GM11168 (cell line): Measurements from ENCODE around the gene VIL1.

Source experiments
- in situ Hi-C: fragments of 300-500 bp; cut with MboI; formaldehyde crosslinking; loops from one replicate; pipeline ENCODE4 v1.12.0; 2022; ENCODE audit warnings: low sequenced_read_pairs; ENCODE audit not compliant: unreplicated experiment

The VIL1 gene

GRCh38 chr2:218418717-218419458 is at the start of gene VIL1:
Gene VIL1, plus strand, starts transcription at chr2:218419123. Its CDS starts 4,656 bp downstream, at chr2:218423779.
- in situ Hi-C loops: no loop called here

GRCh38 chr2:218369330-218369729 is 49.6 kb upstream of the VIL1 start:
- in situ Hi-C loops: no loop called here

DNA sequence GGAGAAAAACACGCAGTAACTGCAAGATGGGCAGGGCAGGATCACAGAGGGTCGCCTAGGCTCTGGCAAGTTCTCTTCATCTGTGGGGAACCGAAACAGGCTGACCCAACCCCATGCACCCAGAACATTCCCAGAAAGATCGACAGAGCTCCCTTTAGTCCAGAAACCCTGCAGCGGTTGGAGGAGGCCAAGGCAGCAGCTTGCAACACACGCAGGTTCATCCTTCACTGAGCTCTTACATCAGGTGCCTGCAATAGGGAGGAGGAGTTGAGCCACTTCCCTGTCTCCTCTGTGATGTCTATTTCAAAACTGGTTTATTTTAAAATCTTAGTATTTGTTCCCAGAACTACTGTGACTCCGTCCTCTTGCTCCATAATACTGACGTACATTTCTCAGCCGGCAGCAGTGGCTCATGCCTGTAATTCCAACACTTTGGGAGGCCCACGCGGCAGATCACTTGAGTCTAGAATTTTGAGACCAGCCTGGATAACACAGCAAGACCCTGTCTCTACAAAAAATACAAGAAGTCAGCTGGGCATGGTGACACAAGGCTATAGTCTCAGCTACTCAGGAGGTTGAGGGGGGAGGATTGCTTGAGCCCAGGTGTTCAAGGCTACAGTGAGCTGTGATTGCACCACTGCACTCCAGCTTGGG is 48.4 kb upstream of the VIL1 start:
- in situ Hi-C loops: no loop called here

GRCh38 chr2:218371983-218372350 is 47.0 kb upstream of the VIL1 start:
- in situ Hi-C loops: no loop called here

- in situ Hi-C loops: no loop called here
These were observed 44.1 kb upstream of the VIL1 start for GRCh38 chr2:218374795-218375194.

DNA sequence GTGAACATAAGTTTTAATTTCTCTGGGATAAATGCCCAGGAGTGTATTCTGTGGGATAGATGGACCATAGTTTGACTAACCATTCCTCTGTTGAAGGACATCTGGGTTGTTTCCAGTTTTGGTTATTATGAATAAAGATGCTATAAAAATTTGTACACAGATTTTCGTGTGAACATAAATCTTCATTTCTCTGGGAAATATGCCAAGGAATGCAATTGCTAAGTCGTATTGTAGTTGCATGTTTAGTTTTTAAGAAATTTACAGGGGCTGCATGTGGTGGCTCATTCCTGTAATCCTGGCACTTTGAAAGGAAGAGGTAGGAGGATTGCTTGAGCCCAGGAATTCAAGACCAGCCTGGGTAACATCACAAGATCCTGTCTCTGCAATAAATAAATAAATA is 43.7 kb upstream of the VIL1 start:
- in situ Hi-C loops: no loop called here

- in situ Hi-C loops: no loop called here
These were observed 40.9 kb upstream of the VIL1 start for GRCh38 chr2:218378053-218378452.

- in situ Hi-C loops: no loop called here
These were observed 37.0 kb upstream of the VIL1 start, which contains the start of gene SLC11A1 for GRCh38 chr2:218381916-218382366. Gene SLC11A1, plus strand, starts transcription at chr2:218382273. Its CDS starts 96 bp downstream, at chr2:218382369.

DNA sequence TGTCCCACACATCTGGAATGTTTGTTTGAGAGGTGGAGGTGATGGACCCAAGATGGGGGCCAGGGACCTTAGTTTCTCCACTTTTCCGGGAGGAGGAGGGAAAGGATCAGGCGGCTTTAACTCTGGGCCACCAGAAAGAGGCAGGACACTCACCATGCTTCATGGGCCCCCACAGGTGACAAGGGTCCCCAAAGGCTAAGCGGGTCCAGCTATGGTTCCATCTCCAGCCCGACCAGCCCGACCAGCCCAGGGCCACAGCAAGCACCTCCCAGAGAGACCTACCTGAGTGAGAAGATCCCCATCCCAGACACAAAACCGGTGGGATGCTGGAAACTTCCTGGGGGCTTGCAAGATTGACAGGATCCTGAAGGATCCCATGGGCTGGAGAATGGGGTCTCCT is 36.1 kb upstream of the VIL1 start:
- in situ Hi-C loops: no loop called here

- in situ Hi-C loops: no loop called here
These were observed 34.9 kb upstream of the VIL1 start for GRCh38 chr2:218383892-218384519.

- in situ Hi-C loops: no loop called here
These were observed 33.9 kb upstream of the VIL1 start for GRCh38 chr2:218384975-218385374.

GRCh38 chr2:218386505-218387368 is 32.2 kb upstream of the VIL1 start:
- in situ Hi-C loops: no loop called here

- in situ Hi-C loops: no loop called here
These were observed 31.3 kb upstream of the VIL1 start for GRCh38 chr2:218387369-218388194.

DNA sequence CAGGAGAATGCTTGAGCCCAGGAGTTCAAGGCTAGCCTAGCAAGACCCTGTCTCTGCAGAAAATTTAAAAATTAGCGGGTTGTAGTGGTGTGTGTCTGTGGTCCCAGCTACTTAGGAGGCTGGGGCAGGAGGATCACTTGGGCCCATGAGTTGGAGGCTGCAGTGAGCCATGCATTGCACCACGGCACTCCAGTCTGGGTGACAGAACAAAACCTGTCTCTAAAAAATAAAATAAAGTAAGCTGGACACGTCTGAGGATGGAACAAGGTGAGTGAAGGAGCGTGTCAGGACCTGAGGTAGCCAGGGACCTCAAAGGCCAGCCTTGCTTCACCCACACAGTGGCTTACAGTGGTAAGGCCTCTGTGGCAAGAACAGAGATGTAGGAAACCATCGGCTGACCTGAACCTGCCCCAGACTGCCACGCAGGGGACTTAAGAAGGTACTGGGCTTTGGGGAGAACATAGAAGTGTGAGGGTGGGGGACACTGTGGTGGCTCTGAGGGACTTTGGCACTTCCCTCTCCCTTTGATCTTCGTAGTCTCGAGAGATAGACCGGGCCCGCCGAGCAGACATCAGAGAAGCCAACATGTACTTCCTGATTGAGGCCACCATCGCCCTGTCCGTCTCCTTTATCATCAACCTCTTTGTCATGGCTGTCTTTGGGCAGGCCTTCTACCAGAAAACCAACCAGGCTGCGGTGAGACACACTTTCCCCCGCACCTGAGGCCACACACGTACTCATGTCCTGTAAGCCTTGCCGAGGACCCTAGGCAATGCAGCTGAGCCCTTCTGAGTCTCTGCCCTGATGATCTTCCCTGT is 29.4 kb upstream of the VIL1 start:
- in situ Hi-C loops: loop anchor here (10.0 kb wide), 1 partner anchor 85 kb away; no protein-coding TSS in a partner anchor

DNA sequence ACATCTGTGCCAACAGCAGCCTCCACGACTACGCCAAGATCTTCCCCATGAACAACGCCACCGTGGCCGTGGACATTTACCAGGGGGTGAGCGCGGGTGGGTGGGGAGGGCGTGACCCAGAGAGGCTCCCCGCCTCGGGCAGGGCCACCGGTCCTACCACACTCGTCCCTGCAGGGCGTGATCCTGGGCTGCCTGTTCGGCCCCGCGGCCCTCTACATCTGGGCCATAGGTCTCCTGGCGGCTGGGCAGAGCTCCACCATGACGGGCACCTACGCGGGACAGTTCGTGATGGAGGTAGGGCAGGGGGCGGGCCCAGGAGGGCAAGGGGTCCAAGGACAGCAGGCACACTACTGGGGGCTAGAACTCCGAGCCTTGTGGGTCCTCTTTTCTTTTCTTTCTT is 27.7 kb upstream of the VIL1 start:
- in situ Hi-C loops: loop anchor here (10.0 kb wide), 1 partner anchor 86 kb away; no protein-coding TSS in a partner anchor

DNA sequence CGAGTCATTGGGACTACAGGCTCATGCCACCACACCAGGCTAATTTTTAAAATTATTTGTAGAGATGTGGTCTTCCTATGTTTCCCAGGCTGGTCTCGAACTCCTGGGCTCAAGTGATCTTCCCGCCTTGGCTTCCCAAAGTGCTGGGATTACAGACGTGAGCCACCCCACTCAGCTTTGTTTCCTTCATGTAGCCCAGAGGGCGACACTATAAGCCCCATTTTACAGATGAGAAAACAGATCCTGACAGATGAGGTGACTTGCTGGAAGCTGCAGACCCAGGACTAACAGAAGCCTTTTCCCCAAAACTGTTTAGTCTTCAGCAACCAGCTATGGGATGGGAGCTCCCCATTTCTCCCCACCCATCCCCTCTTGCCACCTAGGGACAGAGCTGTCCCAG is 26.5 kb upstream of the VIL1 start:
- in situ Hi-C loops: loop anchor here (10.0 kb wide), 1 partner anchor 88 kb away; no protein-coding TSS in a partner anchor

DNA sequence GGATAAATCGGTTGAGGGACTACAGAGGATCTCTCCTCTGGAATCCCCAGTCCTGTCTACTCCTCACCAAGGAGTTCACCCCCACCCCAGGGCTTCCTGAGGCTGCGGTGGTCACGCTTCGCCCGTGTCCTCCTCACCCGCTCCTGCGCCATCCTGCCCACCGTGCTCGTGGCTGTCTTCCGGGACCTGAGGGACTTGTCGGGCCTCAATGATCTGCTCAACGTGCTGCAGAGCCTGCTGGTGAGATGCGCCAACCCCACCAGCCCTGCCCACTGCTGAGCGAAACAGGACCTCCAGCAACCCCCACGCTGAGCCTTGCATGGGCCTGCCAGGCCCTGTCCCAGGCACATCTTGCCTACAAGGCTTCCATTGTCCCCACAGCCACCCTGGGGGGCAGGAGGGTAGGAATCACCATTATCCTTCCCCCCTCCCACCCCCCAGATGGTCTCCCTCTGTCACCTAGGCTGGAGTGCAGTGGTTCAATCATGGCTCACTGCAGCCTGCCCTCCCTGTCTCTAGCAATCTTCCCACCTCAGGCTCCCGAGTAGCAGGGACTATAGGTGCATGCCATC is 25.9 kb upstream of the VIL1 start:
- in situ Hi-C loops: loop anchor here (10.0 kb wide), 1 partner anchor 88 kb away; no protein-coding TSS in a partner anchor

DNA sequence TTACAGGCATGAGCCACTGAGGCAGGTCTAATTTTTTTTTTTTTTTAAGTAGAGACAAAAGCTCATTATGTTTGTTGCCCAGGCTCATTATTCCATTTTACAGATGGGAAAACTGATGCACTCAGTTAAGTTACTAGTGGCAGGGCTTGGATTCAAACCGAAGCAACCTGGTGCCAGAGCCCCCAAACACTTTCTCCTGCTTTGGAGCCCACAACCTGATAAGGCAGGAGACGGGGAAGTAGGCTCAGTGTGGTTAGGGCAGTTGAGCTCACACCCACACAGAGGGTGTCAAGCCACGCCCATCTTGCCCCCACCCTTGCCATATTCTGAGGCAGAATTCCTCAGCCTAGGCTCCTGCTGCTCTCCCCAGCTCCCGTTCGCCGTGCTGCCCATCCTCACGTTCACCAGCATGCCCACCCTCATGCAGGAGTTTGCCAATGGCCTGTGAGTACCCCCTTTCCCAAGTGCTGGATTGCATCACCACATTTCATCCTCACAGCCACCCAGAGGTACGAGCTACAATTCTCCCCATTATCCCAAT is 25.1 kb upstream of the VIL1 start:
- in situ Hi-C loops: loop anchor here (10.0 kb wide), 1 partner anchor 89 kb away; no protein-coding TSS in a partner anchor
